ENCODE measurements around the gene NDUFAF7. TPM values are rescaled to one million over a fixed set of nuclear protein-coding genes. Genes with fewer than 3 reads are reported as not detected.

NDUFAF7 gene
- polyA plus RNA-seq, 1 of the 3 experiments (the other 2 are of a cell fraction), result 24.8 TPM

DNA sequence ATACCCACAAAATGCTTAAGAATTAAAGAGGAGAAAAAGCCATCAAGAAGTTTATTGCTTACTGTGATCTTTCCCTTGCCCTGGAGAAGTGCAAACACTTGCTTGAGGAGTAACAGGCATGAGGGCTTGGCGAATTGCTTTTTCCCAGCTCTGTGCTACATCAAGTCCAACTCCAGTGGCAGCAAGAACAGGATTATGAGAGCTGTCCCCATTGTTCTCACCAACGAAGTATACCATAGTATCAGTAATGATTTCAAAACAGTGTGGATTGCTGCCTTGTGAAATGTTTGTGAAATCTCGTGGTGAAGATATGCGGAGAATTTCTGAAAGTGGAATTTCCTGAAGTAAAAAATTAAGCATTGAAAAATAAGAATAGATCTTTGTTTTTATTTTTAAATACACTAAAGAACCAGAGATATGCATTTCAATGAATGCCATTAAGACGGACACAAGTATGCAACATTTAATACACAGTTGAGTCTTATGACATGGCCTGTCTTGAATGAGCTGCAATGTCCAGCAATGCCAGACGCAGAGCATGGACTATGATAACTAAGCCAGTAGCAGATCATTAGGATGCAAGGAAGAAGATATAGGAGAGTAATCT is 43.0 kb downstream of the NDUFAF7 start:
- no peaks in the 10 kb centered on the region for H4K20me1 ChIP-seq (ENCODE audit: insufficient read depth)
- no peaks in the 10 kb centered on the region for H3K27me3 ChIP-seq (ENCODE audit: insufficient read depth)
- H3K4me2 ChIP-seq, result no peak overlapping the region
- H3K9me3 ChIP-seq, result no peaks in the 10 kb centered on the region; the same call in 1 of the 2 replicates
- DNase-seq, result no peak
- ChIA-PET POLR2A (no interaction called here), CTCF (interaction anchor here (1.3 kb wide), 2 partner anchors 11 to 603 kb away, joined by 3 read pairs; no protein-coding TSS in a partner anchor)
- no peak overlapping the region for H3K9ac ChIP-seq
- no peak overlapping the region; a peak in 1 of 4 replicates for H3K27ac ChIP-seq (ENCODE audit: low read depth in 2 of 2, low read length in 1 of 2)
- H3K4me1 ChIP-seq (ENCODE audit: control insufficient read depth in 1 of 2, insufficient read depth in 2 of 2, low read depth in 1 of 2, low read length in 1 of 2), result no peaks in the 10 kb centered on the region
- H3K9me2 ChIP-seq, result no peaks in the 10 kb centered on the region
- H2AFZ ChIP-seq (ENCODE audit: low read depth), result no peak overlapping the region
- H3K79me2 ChIP-seq (ENCODE audit: insufficient read depth), result no peaks in the 10 kb centered on the region
- 91% methylated on average over 6 of the region's 6 CpGs for WGBS (ENCODE audit: low lambda C conversion rate)
- no peak for TF ChIP-seq TEAD4 (IDR thresholded peaks at IDR 0.05; ENCODE audit: borderline replicate concordance, insufficient read depth)
- no peak for TF ChIP-seq GATA2 (CRISPR knock-in tag; IDR thresholded peaks at IDR 0.05)
- no peak for TF ChIP-seq TAF1 (IDR thresholded peaks at IDR 0.05; ENCODE audit: borderline replicate concordance, low read depth, low read length)
- TF ChIP-seq PBX3 (IDR thresholded peaks at IDR 0.05), result no peak
- TF ChIP-seq TCF12 (IDR thresholded peaks at IDR 0.05), result no peak
- H3K4me3 ChIP-seq (ENCODE audit: low read depth in 2 of 2, low read length in 1 of 2), result no peak overlapping the region
- H3F3A ChIP-seq (replicated peaks; ENCODE audit: insufficient read depth), result no peaks in the 10 kb centered on the region
- peaks cover 90 to 91% of the 10 kb centered on the region in 2 experiments for H3K36me3 ChIP-seq (replicated peaks in 1 of 2; ENCODE audit: control insufficient read depth in 1 of 2, insufficient read depth in 2 of 2, low read length in 1 of 2)

DNA sequence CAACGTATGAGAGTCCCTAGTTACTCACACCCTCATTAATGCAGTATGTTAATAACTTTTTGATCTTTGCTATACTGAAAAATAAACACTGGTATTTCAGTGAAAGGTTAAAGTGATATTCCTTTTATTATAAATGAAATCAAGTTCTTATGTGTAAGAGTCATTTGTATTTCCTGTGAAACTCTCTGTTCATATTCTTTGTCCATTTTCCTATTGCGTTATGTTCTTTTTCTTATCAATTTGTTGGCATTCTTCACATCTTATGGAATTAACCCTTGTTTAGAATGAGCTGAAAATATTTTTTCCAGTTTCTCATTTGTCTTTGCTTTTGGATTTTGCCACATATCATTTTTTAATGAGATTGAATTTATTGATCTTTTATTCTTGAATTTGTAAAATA is 44.8 kb downstream of the NDUFAF7 start:
- POLR2A ChIA-PET, result no interaction called here
- peaks cover 92 to 93% of the 10 kb centered on the region in 2 experiments for H3K36me3 ChIP-seq (replicated peaks in 1 of 2; ENCODE audit: control insufficient read depth in 1 of 2, insufficient read depth in 2 of 2, low read length in 1 of 2)

More for the DNA sequence above, 44.8 kb downstream of the NDUFAF7 start:
- CTCF ChIA-PET, result interaction anchor here (1.3 to 2.8 kb wide), 2 partner anchors 8 to 11 kb away, joined by 3 to 13 read pairs; no protein-coding TSS in a partner anchor
- H3K9me3 ChIP-seq, result no peaks in the 10 kb centered on the region; the same call in 1 of the 2 replicates
- H3K9me2 ChIP-seq, result no peaks in the 10 kb centered on the region
- H3F3A ChIP-seq (replicated peaks; ENCODE audit: insufficient read depth), result no peaks in the 10 kb centered on the region
- TF ChIP-seq, protein P1, sequence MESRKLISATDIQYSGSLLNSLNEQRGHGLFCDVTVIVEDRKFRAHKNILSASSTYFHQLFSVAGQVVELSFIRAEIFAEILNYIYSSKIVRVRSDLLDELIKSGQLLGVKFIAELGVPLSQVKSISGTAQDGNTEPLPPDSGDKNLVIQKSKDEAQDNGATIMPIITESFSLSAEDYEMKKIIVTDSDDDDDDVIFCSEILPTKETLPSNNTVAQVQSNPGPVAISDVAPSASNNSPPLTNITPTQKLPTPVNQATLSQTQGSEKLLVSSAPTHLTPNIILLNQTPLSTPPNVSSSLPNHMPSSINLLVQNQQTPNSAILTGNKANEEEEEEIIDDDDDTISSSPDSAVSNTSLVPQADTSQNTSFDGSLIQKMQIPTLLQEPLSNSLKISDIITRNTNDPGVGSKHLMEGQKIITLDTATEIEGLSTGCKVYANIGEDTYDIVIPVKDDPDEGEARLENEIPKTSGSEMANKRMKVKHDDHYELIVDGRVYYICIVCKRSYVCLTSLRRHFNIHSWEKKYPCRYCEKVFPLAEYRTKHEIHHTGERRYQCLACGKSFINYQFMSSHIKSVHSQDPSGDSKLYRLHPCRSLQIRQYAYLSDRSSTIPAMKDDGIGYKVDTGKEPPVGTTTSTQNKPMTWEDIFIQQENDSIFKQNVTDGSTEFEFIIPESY (IDR thresholded peaks at IDR 0.05; ENCODE audit: borderline replicate concordance, low read depth), result no peak
- TF ChIP-seq FOXJ3 (CRISPR knock-in tag; IDR thresholded peaks at IDR 0.05), result no peak
- TF ChIP-seq TCF12 (IDR thresholded peaks at IDR 0.05), result no peak
- TF ChIP-seq MEF2A (IDR thresholded peaks at IDR 0.05; ENCODE audit: borderline replicate concordance, low read depth), result no peak
- TF ChIP-seq EP300 (IDR thresholded peaks at IDR 0.05; ENCODE audit: borderline replicate concordance in 1 of 2, low read depth in 1 of 2, low read length in 1 of 2), result no peak
- TF ChIP-seq PBX3 (IDR thresholded peaks at IDR 0.05), result no peak
- no peak for TF ChIP-seq GABPA (IDR thresholded peaks at IDR 0.05; ENCODE audit: low read depth)
- no peak for TF ChIP-seq SMC3 (IDR thresholded peaks at IDR 0.05; ENCODE audit: low read depth, low read length)
- no peak for TF ChIP-seq FOSL2 (IDR thresholded peaks at IDR 0.05; ENCODE audit: borderline replicate concordance, low read depth)
- TF ChIP-seq NRF1 (IDR thresholded peaks at IDR 0.05; ENCODE audit: low read depth, low read length), result no peak
- no peak for TF ChIP-seq RAD21 (IDR thresholded peaks at IDR 0.05; ENCODE audit: low read length)
- DNase-seq, result no peak
- 95% methylated on average over 2 of the region's 2 CpGs for WGBS (ENCODE audit: low lambda C conversion rate)
- H4K20me1 ChIP-seq (ENCODE audit: insufficient read depth), result no peaks in the 10 kb centered on the region
- no peak overlapping the region for H3K4me2 ChIP-seq
- no peak overlapping the region for H3K9ac ChIP-seq
- no peaks in the 10 kb centered on the region for H3K27me3 ChIP-seq (ENCODE audit: insufficient read depth)
- no peak overlapping the region for H2AFZ ChIP-seq (ENCODE audit: low read depth)
- H3K27ac ChIP-seq (ENCODE audit: low read depth in 2 of 2, low read length in 1 of 2), result no peak overlapping the region
- peaks cover 5% of the 10 kb centered on the region; the same call in 1 of the 2 replicates for H3K79me2 ChIP-seq (ENCODE audit: insufficient read depth)
- no peaks in the 10 kb centered on the region for H3K4me1 ChIP-seq (ENCODE audit: control insufficient read depth in 1 of 2, insufficient read depth in 2 of 2, low read depth in 1 of 2, low read length in 1 of 2)
- H3K4me3 ChIP-seq (ENCODE audit: low read depth in 2 of 2, low read length in 1 of 2), result no peak overlapping the region

Measured in SK-N-SH (cell line).